Stomach (tissue), 9 donors: ENCODE measurements around the gene CCDC122. TPM values are rescaled to one million over a fixed set of nuclear protein-coding genes. Genes with fewer than 3 reads are reported as not detected.

Experiments used
- DNase-seq, 2 donors: peaks; one replicate each; pipeline versions ENCODE4 v3.0.0 to v3.0.0-alpha.2; 2013 to 2019
- H3K27ac ChIP-seq, 5 donors: fragments of 200-600 bp in 4 of 5; sonication (generic) in 4 of 5; one replicate each; pipeline ENCODE4 v1.5.1; 2013 to 2019; ENCODE audit warnings: mild to moderate bottlenecking in 1 of 5, moderate library complexity in 1 of 5
- H3K27me3 ChIP-seq, 3 donors: fragments of 200-600 bp; sonication (generic); one replicate each; pipeline ENCODE4 v1.5.1; 2017 to 2019; ENCODE audit warnings: mixed run types in 1 of 3
- H3K36me3 ChIP-seq, 4 donors: fragments of 200-600 bp; sonication (generic); 1 replicate in 3 of 4; 2 replicates in 1 of 4; pipeline ENCODE4 v1.5.1; 2016 to 2019
- H3K4me1 ChIP-seq, 4 donors: fragments of 200-600 bp; sonication (generic); one replicate each; pipeline ENCODE4 v1.5.1; 2016 to 2019
- H3K4me3 ChIP-seq, 4 donors: fragments of 200-600 bp; sonication (generic) in 3 of 4; one replicate each; pipeline ENCODE4 v1.5.1; 2016 to 2019; ENCODE audit warnings: mild to moderate bottlenecking in 1 of 4
- H3K9me3 ChIP-seq, 4 donors: fragments of 200-600 bp; sonication (generic); one replicate each; pipeline ENCODE4 v1.5.1; 2016 to 2019
- CTCF ChIP-seq, 7 experiments: fragments of 450-650 bp in 4 of 7; fragments of 200-600 bp in 3 of 7; sonication (generic) in 3 of 7; IDR thresholded peaks; one replicate each; pipeline ENCODE4 v1.5.1; 2016 to 2019; ENCODE audit warnings: antibody characterized with exemption in 7 of 7, control low read depth in 2 of 7, mild to moderate bottlenecking in 1 of 7
- EP300 ChIP-seq: sonication (generic); formaldehyde crosslinking; IDR thresholded peaks from one replicate; pipeline ENCODE4 v1.6.1; 2017; ENCODE audit warnings: antibody characterized with exemption
- POLR2A ChIP-seq, 4 donors: fragments of 450-650 bp; IDR thresholded peaks; one replicate each; pipeline ENCODE4 v1.6.1; 2016; ENCODE audit warnings: antibody characterized with exemption in 4 of 4, control low read depth in 2 of 4, mild to moderate bottlenecking in 1 of 4, moderate library complexity in 1 of 4
- POLR2AphosphoS5 ChIP-seq, 3 donors: sonication (generic); formaldehyde crosslinking; IDR thresholded peaks; one replicate each; pipeline ENCODE4 v1.6.1; 2016; ENCODE audit warnings: antibody characterized with exemption in 3 of 3
- WGBS, 5 donors: extraction: QIAGEN DNeasy Blood & Tissue Kit in 3 of 5; methylation state at CpG; one replicate each; pipeline versions ENCODE4 v1.1.5 to v1.1.7; 2013 to 2018; 5-methylcytosine and 5-hydroxymethylcytosine counted together
- intact Hi-C: fragments of 100-400 bp; cut with DNase I; formaldehyde crosslinking; loops from one replicate; pipeline ENCODE4 v1.15.1; 2023; ENCODE audit warnings: low total_unique reads
- polyA plus RNA-seq, 3 donors: library from polyadenylated mRNA; stranded (reverse); fragments of 200-250 nt; gene quantifications; one replicate each; pipeline ENCODE4 v1.2.3, GENCODE V29; 2013
- total RNA-seq, 5 donors: library from RNA; depleted of rRNA; stranded (reverse); fragments of >200 nt; gene quantifications; one replicate each; pipeline versions ENCODE4 v1.1.0 to v1.2.3, GENCODE V29; 2014 to 2016
- donor health status: healthy with polysubstance abuse.
- donor health status: Bipolar disorder and iron deficiency.
- donor health status: healthy.

CCDC122 gene
- total and polyA plus RNA-seq, 8 donors = 1.9 to 44.6 (median 4.3) TPM; not detected in 2

GRCh38 chr13:43797869-43798268 is 81.7 kb downstream of the CCDC122 start:
- no peaks in the 10 kb centered on the region for H3K9me3 ChIP-seq
- TF ChIP-seq CTCF (IDR thresholded peaks at IDR 0.05) = no peak
- DNase-seq = no peak
- H3K27me3 ChIP-seq = peaks cover 0 to 4% (median 0%) of the 10 kb centered on the region in 3 donors
- intact Hi-C loops = no loop called here
- no peak overlapping the region for H3K4me3 ChIP-seq
- H3K4me1 ChIP-seq = no peaks in the 10 kb centered on the region
- no peaks in the 10 kb centered on the region for H3K36me3 ChIP-seq
- WGBS, 5 donors = 54 to 60% (median 58%) methylated on average over 3 of the region's 3 CpGs
- H3K27ac ChIP-seq = no peak overlapping the region

GRCh38 chr13:43797159-43797558 is 82.4 kb downstream of the CCDC122 start:
- intact Hi-C loops = no loop called here
- DNase-seq = no peak
- H3K27me3 ChIP-seq = peaks cover 0 to 4% (median 0%) of the 10 kb centered on the region in 3 donors
- no peaks in the 10 kb centered on the region for H3K9me3 ChIP-seq
- TF ChIP-seq CTCF (IDR thresholded peaks at IDR 0.05) (no peak), POLR2A (IDR thresholded peaks at IDR 0.05) (no peak), EP300 (no peak), POLR2AphosphoS5 (IDR thresholded peaks at IDR 0.05) (no peak)
- WGBS, 5 donors = 77 to 98% (median 87%) methylated on average over 1 of the region's 1 CpG
- no peaks in the 10 kb centered on the region for H3K4me1 ChIP-seq
- no peak overlapping the region for H3K4me3 ChIP-seq
- H3K36me3 ChIP-seq = no peaks in the 10 kb centered on the region
- H3K27ac ChIP-seq = no peak overlapping the region

GRCh38 chr13:43794416-43794815 is 85.1 kb downstream of the CCDC122 start:
- Histone ChIP-seq H3K27me3 (peaks cover 0 to 12% (median 0%) of the 10 kb centered on the region in 3 donors), H3K9me3 (no peaks in the 10 kb centered on the region), H3K27ac (no peak overlapping the region), H3K4me3 (no peak overlapping the region), H3K36me3 (no peaks in the 10 kb centered on the region), H3K4me1 (no peaks in the 10 kb centered on the region)
- no peak for TF ChIP-seq POLR2A (IDR thresholded peaks at IDR 0.05)
- no peak for TF ChIP-seq EP300
- no peak for TF ChIP-seq CTCF (IDR thresholded peaks at IDR 0.05)
- no peak for TF ChIP-seq POLR2AphosphoS5 (IDR thresholded peaks at IDR 0.05)
- DNase-seq = no peak
- intact Hi-C loops = no loop called here

GRCh38 chr13:43792076-43792881 is 87.3 kb downstream of the CCDC122 start:
- Histone ChIP-seq H3K27me3 (peaks cover 0 to 28% (median 4%) of the 10 kb centered on the region in 3 donors), H3K27ac (no peak overlapping the region), H3K4me3 (no peak overlapping the region), H3K4me1 (peaks cover 4 to 10% (median 10%) of the 10 kb centered on the region in 4 donors), H3K36me3 (no peaks in the 10 kb centered on the region), H3K9me3 (no peaks in the 10 kb centered on the region)
- 72 to 82% (median 80%) methylated on average over 3 of the region's 3 CpGs for WGBS, 5 donors
- intact Hi-C loops = no loop called here
- DNase-seq = no peak
- TF ChIP-seq POLR2AphosphoS5 (IDR thresholded peaks at IDR 0.05) = no peak
- TF ChIP-seq POLR2A (IDR thresholded peaks at IDR 0.05) = no peak
- no peak for TF ChIP-seq EP300
- TF ChIP-seq CTCF (IDR thresholded peaks at IDR 0.05) = no peak
